SJSA1 (cell line): Measurements from ENCODE around the gene YEATS4. TPM values are rescaled to one million over a fixed set of nuclear protein-coding genes. Genes with fewer than 3 reads are reported as not detected.

ENCODE experiments used
- DNase-seq, 2 experiments: peaks; one replicate each; pipeline ENCODE4 v3.0.0-alpha.2; 2015 to 2020; ENCODE audit warnings: low spot score in 2 of 2, low read depth in 1 of 2
- H3K27ac ChIP-seq: fragments of 250-450 bp; sonication (Bioruptor Pico); 2 replicates; pipeline ENCODE4 v1.5.1; 2020; ENCODE audit warnings: mild to moderate bottlenecking, moderate library complexity
- H3K27me3 ChIP-seq: fragments of 250-450 bp; sonication (Bioruptor Pico); replicated peaks from 2 replicates; pipeline ENCODE4 v1.5.1; 2020; ENCODE audit warnings: mild to moderate bottlenecking, moderate library complexity
- H3K36me3 ChIP-seq: fragments of 250-450 bp; sonication (Bioruptor Pico); 2 replicates; pipeline ENCODE4 v1.5.1; 2020; ENCODE audit warnings: mild to moderate bottlenecking
- H3K4me1 ChIP-seq: fragments of 250-450 bp; sonication (Bioruptor Pico); replicated peaks from 2 replicates; pipeline ENCODE4 v1.6.1; 2021; ENCODE audit warnings: mild to moderate bottlenecking
- H3K4me3 ChIP-seq: fragments of 250-450 bp; sonication (Bioruptor Pico); 2 replicates; pipeline ENCODE4 v1.5.1; 2020; ENCODE audit warnings: mild to moderate bottlenecking
- H3K9me3 ChIP-seq: fragments of 250-450 bp; sonication (Bioruptor Pico); replicated peaks from 2 replicates; pipeline ENCODE4 v1.5.1; 2020; ENCODE audit warnings: mild to moderate bottlenecking
- total RNA-seq: library from RNA; depleted of rRNA; stranded (reverse); fragments of >200 nt; shearing (Covaris generic); gene quantifications from 2 replicates; pipeline ENCODE4 v1.2.3, GENCODE V29; 2014

Gene YEATS4
- total RNA-seq, 1 experiment from 2014 or later: 29.6 TPM

DNA sequence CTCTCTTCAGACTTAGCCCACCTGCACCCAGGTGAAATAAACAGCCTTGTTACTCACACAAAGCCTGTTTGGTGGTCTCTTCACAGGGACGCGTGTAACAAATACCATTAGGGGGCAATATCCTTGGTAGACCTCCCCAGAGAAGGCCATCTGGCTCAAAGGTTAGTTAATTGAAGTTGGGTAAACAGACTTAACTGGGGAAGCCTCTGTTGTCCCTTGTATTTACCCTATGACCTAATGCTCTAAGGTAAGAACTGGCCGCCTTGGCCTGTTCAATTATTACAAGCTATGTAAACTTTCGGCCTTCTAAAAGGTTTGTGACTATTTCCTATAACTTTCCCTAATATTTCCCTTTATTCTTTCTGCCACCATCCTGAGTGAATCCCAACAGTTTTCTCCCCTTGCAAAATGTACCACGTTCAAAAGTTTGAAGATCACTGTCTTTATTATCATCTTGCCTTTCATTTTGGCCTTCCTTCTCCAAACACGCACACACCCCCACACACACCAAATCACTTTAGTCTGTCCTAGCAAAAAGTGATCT lies 26.7 kb upstream of the YEATS4 start:
- H3K27ac ChIP-seq: no peak overlapping the region
- no peaks in the 10 kb centered on the region for H3K9me3 ChIP-seq
- no peak for DNase-seq
- H3K4me3 ChIP-seq: no peak overlapping the region
- no peaks in the 10 kb centered on the region; the same call in 1 of the 2 replicates for H3K4me1 ChIP-seq
- H3K27me3 ChIP-seq: peaks cover 43% of the 10 kb centered on the region
- no peaks in the 10 kb centered on the region for H3K36me3 ChIP-seq

DNA sequence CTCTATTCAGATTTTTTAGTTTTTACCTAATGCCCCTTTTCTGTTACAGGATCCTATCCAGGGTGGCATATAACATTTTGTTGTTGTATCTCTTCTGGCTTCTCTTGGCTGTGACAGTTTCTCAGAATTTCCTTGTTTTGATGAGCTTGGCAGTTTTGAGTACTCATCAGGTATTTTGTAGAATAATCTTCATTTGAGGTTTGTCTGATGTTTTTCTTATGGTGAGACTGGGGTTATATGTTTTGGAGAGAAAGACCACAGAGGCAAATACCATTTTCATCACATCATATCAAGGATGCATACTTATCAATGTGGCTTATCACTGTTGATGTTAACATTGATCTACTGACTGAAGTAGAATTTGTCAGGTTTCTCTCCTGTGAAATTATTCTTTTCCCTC lies 25.4 kb upstream of the YEATS4 start:
- Histone ChIP-seq H3K4me3 (no peak overlapping the region), H3K4me1 (no peaks in the 10 kb centered on the region; the same call in 1 of the 2 replicates), H3K27me3 (peaks cover 37% of the 10 kb centered on the region), H3K36me3 (no peaks in the 10 kb centered on the region), H3K27ac (no peak overlapping the region), H3K9me3 (no peaks in the 10 kb centered on the region)
- DNase-seq: no peak

DNA sequence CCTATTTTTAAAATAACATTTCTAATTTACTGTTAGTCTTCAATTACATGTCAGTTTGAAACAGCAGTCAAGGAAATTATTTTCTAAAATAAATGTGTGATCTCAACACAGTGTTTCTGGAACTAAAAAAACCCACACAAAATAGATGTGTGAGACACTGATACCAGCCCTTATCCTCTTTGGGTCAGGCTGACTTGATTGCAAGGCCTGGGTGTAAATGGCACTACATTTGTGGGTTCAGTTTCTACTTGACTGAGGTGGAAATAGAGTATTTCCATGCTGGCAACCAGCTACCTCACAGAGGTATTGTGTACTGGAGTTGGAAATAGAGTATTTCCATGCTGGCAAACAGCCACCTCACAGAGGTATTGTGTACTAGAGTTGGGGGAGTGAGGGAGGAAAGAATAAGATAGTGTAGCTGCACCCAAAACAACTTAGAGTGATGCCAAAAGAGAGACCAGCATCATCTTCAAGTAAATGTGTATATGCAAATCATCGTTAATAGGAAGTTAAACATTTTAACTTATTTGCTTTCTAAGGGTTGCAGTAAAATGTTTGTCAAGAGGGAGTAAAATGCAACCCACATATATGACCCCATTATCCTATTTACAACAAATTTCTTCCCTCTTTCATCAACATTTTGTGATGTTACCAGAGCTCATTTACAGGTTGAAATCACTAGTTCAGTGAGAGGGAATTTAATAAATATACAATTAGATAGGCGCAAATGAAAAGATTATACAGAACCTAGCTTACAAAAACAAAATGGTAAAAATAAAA lies 22.0 kb upstream of the YEATS4 start:
- peaks cover 15% of the 10 kb centered on the region; the same call in 1 of the 2 replicates for H3K27me3 ChIP-seq
- DNase-seq: no peak

DNA sequence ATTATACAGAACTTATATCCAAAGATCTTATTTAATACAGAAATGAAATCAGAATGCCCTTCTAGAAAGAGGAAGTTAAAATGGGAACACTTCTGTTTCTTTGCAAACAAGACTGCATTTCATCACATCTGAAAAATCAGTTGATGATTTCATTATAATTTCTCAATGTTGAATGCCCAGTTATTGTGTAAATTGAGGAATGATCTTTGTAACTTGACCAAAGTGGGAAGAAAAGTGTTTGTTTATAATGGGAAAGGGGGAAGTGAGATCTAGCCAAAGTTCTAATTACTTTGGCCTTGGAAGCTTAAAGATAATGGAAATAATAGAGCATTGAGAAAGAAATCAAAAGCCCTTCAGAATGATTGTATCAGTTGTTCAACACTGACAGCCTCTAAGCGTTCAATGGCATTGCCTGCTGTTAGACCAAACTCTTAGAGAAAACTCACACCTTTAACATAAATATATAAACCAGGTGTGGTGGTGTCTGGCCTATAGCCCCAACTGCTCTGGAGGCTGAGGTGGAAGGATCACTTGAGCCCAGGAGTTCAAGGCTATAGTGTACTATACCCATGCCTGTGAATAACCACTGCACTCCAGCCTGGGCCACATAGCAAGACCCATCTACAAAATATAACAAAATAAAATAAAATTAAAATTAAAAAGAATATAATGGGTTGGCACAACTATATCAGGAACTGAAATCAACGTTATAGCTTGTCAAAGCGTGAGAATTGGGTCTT lies 21.3 kb upstream of the YEATS4 start:
- Histone ChIP-seq H3K4me3 (no peak overlapping the region), H3K9me3 (no peaks in the 10 kb centered on the region), H3K36me3 (no peaks in the 10 kb centered on the region), H3K27me3 (peaks cover 13% of the 10 kb centered on the region; the same call in 1 of the 2 replicates), H3K27ac (no peak overlapping the region), H3K4me1 (no peaks in the 10 kb centered on the region)
- DNase-seq: no peak

More for the DNA sequence above, 22.0 kb upstream of the YEATS4 start:
- Histone ChIP-seq H3K36me3 (no peaks in the 10 kb centered on the region), H3K4me1 (no peaks in the 10 kb centered on the region), H3K9me3 (no peaks in the 10 kb centered on the region), H3K4me3 (no peak overlapping the region), H3K27ac (no peak overlapping the region)

DNA sequence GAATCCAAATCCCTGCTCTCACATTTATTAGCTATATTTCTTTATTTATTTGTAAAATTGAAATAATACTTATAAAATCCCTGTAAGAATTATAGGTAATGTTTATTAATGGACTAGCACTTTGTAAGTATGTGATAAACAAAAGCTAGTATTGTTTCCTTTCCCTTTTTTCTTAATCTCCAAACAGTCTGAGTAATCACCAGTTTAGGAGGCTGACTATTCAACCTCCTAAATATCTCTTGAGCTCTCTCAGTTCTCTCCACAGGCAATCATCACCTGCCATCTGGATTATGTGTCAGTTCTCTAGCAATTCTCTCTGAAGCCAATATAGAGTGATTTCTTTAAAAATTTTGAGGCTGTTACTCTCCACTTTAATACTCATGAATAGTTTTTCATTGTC lies 20.6 kb upstream of the YEATS4 start:
- H3K9me3 ChIP-seq: no peaks in the 10 kb centered on the region
- no peak for DNase-seq

DNA sequence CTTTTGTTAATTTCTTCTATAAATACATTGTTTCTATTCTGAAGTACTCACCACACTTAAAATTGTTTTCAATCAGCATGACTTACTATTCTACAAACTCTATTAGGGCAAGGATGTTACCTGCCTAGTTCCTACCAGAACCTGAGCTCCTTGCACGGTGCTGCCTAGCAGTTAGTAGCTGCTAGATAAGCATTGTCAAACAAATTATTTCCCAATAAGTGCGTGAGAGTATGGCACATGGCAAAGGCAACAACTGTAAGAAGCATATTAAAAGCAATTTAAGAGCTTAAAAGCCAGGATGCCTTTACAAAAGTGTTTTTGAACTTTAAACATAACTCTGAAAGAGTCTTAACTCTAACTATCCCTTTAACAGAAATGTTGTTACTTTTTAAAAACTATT lies 19.5 kb upstream of the YEATS4 start:
- Histone ChIP-seq H3K9me3 (no peaks in the 10 kb centered on the region), H3K27me3 (0 out of 2 replicates have a peak, but pooled peaks cover 8% of the 10 kb centered on the region), H3K4me1 (no peaks in the 10 kb centered on the region), H3K4me3 (no peak overlapping the region), H3K36me3 (no peaks in the 10 kb centered on the region), H3K27ac (no peak overlapping the region)
- no peak for DNase-seq

More for the DNA sequence above, 20.6 kb upstream of the YEATS4 start:
- Histone ChIP-seq H3K4me1 (no peaks in the 10 kb centered on the region), H3K27me3 (peaks cover 9% of the 10 kb centered on the region; the same call in 1 of the 2 replicates), H3K27ac (no peak overlapping the region), H3K36me3 (no peaks in the 10 kb centered on the region), H3K4me3 (no peak overlapping the region)

DNA sequence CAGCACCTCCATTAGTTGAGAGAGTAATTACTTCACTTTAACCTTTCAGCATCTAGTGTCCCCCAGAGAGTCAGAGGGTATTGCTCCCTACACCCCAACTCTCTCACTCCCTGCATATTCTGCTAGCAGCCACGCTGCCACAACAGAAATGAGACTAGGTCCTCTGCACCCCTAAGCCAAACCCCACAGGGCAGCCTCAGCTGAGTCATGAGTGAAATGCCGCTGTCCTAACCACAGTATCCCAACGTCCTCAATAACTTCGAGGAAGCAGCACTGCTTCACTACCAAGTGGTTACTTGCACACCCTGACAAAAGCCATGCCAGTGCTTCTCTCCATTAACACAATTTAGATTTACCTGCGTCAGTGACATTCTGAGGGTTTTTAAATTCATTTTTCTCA lies 18.2 kb upstream of the YEATS4 start:
- Histone ChIP-seq H3K4me3 (no peak overlapping the region), H3K4me1 (no peaks in the 10 kb centered on the region), H3K9me3 (no peaks in the 10 kb centered on the region), H3K27me3 (0 out of 2 replicates have a peak, but pooled peaks cover 8% of the 10 kb centered on the region), H3K36me3 (no peaks in the 10 kb centered on the region), H3K27ac (no peak overlapping the region)
- DNase-seq: no peak

DNA sequence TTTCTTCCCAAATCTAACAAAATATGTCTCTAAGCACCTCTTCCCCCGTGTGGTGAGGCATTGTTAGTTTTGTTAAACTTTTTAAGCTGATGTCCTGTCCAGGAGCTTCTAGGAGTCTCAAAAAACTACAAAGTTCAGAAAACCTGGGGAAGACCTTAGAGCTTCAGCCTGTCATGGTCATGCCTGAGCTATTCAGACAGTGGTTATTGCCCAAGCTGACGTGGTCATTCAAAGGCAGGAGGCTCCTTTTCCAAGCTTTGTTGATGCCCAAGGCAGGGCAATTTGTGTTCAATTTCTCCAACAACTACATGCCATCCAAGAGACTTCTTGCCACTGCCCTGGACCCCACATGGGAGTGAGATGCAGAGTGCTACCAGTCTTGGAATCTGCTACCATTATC lies 17.1 kb upstream of the YEATS4 start:
- Histone ChIP-seq H3K27me3 (0 out of 2 replicates have a peak, but pooled peaks cover 8% of the 10 kb centered on the region), H3K4me3 (no peak overlapping the region), H3K4me1 (no peaks in the 10 kb centered on the region), H3K36me3 (no peaks in the 10 kb centered on the region), H3K9me3 (no peaks in the 10 kb centered on the region), H3K27ac (no peak overlapping the region)
- DNase-seq: no peak

DNA sequence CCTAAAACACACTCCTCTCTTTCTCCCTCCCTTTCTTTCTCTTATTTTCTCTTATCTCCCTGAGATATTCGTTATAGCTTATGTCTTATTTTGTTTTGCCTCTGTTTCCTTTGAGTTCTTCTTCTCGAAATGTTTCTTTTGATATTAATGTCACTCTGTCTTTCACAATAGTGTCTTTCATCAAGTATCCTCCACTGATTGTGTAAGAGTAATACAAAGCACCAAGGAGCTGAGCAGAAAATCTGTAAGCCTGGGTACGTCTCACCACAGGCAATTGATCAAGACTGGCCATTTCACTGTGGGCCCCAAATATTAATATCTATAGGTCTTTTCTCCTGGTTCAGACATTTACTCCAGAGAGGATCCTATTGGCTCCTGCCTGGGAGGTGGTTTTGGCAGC lies 16.2 kb upstream of the YEATS4 start:
- no peaks in the 10 kb centered on the region for H3K36me3 ChIP-seq
- H3K4me3 ChIP-seq: no peak overlapping the region
- 0 out of 2 replicates have a peak, but pooled peaks cover 8% of the 10 kb centered on the region for H3K27me3 ChIP-seq
- H3K4me1 ChIP-seq: no peaks in the 10 kb centered on the region
- no peak overlapping the region for H3K27ac ChIP-seq
- H3K9me3 ChIP-seq: no peaks in the 10 kb centered on the region
- DNase-seq: no peak

DNA sequence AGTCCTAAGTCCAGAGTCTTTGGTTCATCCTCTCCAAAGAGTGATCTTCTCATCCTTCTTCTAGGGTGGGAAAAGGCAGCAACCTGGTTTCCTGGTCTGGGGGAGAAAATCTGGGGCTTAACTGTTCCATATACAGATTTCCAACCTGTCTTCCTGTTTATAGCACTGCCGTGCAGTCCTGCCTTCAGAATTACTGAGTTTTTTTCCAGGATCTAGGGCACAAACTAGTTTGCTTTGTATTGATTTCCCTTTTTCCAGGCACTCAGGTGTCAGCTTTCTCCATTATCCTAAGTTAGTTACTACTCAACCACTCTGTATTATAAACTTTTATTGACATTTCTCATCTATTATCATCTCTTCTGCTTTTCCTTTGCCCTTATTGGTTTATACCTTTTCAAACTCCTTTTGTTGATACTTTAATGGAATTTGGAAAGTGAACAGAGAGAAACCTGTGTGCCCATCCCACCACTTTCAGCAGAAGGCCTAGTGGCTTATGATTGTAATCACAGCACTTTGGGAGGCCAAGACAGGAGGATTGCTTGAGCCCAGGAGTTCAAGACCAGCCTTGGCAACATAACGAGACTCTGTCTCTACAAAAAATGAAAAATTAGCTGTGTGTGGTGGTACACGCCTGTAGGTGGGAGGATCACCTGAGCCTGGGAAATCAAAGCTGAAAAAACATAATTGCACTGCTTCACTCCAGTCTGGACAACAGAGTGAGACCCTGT lies 15.5 kb upstream of the YEATS4 start:
- no peaks in the 10 kb centered on the region for H3K36me3 ChIP-seq
- no peak overlapping the region for H3K4me3 ChIP-seq
- 0 out of 2 replicates have a peak, but pooled peaks cover 6% of the 10 kb centered on the region for H3K27me3 ChIP-seq
- no peak overlapping the region for H3K27ac ChIP-seq
- DNase-seq: no peak
- H3K9me3 ChIP-seq: no peaks in the 10 kb centered on the region
- H3K4me1 ChIP-seq: no peaks in the 10 kb centered on the region

DNA sequence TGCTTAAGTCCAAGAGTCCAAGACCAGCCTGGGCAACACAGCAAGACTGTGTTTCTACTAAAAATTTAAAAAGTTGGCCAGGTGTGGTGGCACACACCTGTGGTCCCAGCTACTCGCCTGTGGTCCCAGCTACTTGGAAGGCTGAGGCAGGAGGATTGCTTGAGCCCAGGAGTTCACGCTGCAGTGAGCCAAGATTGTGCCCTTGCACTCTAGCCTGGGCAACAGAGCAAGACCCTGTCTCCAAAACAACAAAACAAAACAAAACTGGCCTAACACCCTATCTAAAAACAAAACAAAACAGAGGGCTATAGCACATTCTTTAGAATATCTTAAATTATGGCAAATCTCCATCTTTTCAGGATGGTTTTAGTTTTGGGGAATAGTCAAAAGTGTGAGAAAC lies 14.5 kb upstream of the YEATS4 start:
- Histone ChIP-seq H3K27me3 (0 out of 2 replicates have a peak, but pooled peaks cover 2% of the 10 kb centered on the region), H3K4me1 (no peaks in the 10 kb centered on the region), H3K4me3 (no peak overlapping the region), H3K27ac (no peak overlapping the region), H3K36me3 (no peaks in the 10 kb centered on the region), H3K9me3 (no peaks in the 10 kb centered on the region)
- no peak for DNase-seq

DNA sequence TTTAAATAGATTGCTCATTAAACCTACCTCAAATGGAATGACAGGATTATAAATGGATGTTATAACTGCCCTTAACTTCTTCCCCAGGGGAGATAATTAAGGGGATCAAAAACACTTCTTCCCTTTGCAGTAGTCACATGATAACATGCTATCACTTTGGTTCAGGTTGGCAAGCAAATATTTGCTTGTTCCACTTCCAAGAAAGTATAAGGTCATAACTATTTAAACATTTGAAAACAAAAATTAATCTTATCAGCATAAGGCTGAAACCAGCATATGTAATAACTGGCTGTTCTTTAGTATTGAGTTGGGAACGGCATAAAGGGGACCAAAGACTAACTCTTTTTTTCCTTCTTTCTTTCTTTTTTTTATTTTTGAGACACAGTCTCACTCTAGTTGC lies 13.8 kb upstream of the YEATS4 start:
- H3K4me3 ChIP-seq: no peak overlapping the region
- 0 out of 2 replicates have a peak, but pooled peaks cover 3% of the 10 kb centered on the region for H3K27me3 ChIP-seq
- H3K9me3 ChIP-seq: no peaks in the 10 kb centered on the region
- no peaks in the 10 kb centered on the region for H3K36me3 ChIP-seq
- no peak for DNase-seq
- no peaks in the 10 kb centered on the region for H3K4me1 ChIP-seq
- H3K27ac ChIP-seq: no peak overlapping the region

DNA sequence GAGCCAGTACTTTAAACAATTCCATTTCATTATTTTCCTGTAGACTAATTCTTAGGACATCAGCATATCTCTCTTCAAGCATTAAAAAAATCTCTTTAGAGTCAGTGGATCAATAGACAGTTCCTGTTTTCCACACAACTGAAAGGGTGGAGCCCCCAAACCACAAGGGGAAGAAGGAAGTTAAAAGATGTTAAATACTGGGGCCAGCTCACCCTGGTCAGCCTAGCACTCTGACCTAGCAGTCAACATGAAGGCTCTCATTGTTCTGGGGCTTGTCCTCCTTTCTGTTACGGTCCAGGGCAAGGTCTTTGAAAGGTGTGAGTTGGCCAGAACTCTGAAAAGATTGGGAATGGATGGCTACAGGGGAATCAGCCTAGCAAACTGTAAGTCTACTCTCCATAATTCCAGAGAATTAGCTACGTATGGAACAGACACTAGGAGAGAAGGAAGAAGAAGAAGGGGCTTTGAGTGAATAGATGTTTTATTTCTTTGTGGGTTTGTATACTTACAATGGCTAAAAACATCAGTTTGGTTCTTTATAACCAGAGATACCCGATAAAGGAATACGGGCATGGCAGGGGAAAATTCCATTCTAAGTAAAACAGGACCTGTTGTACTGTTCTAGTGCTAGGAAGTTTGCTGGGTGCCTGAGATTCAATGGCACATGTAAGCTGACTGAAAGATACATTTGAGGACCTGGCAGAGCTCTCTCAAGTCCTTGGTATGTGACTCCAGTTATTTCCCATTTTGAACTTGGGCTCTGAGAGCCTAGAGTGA lies 11.2 kb upstream of the YEATS4 start, which contains the start of gene LYZ:
TSS of gene LYZ (plus strand) at position 220 of the 777 bp plus-strand sequence. CDS start at position 248, 28 bp downstream.
- Histone ChIP-seq H3K27me3 (0 out of 2 replicates have a peak, but pooled peaks cover 3% of the 10 kb centered on the region), H3K36me3 (no peaks in the 10 kb centered on the region), H3K27ac (no peak within 1 kb of the TSS), H3K4me3 (no peak within 1 kb of the TSS), H3K9me3 (no peaks in the 10 kb centered on the region), H3K4me1 (no peaks in the 10 kb centered on the region)
- DNase-seq: no peak
